DOHH2 (cell line): ENCODE data around the gene SYNDIG1.

Experiments used
- H3F3A ChIP-seq: fragments of 200-600 bp; sonication (generic), shearing (Covaris generic); 2 replicates; pipeline ENCODE4 v1.6.0; 2016; ENCODE audit warnings: antibody characterized with exemption, mild to moderate bottlenecking; ENCODE audit not compliant: control insufficient read depth, insufficient read depth
- H3K27ac ChIP-seq: fragments of 200-600 bp; sonication (generic); 2 replicates; pipeline ENCODE4 v1.5.1; 2014; ENCODE audit warnings: low read depth, mild to moderate bottlenecking, low read length, moderate library complexity
- H3K27me3 ChIP-seq: fragments of 200-600 bp; sonication (generic); 2 replicates; pipeline ENCODE4 v1.6.1; 2014; ENCODE audit warnings: mild to moderate bottlenecking, low read length, mixed read lengths; ENCODE audit not compliant: control insufficient read depth
- H3K36me3 ChIP-seq: fragments of 200-600 bp; sonication (generic); 2 replicates; pipeline ENCODE4 v1.6.1; 2014; ENCODE audit warnings: mild to moderate bottlenecking, low read length, moderate library complexity, mixed read lengths; ENCODE audit not compliant: control insufficient read depth
- H3K4me1 ChIP-seq: fragments of 200-600 bp; sonication (generic); 2 replicates; pipeline ENCODE4 v1.6.1; 2014; ENCODE audit warnings: mild to moderate bottlenecking, low read length, mixed read lengths; ENCODE audit not compliant: control insufficient read depth
- H3K4me2 ChIP-seq: fragments of 200-600 bp; sonication (generic); 2 replicates; pipeline ENCODE4 v1.6.0; 2014; ENCODE audit warnings: mild to moderate bottlenecking, low read length, moderate library complexity
- H3K4me3 ChIP-seq: fragments of 200-600 bp; sonication (generic); 2 replicates; pipeline ENCODE4 v1.5.1; 2014; ENCODE audit warnings: mild to moderate bottlenecking, low read length, mixed read lengths
- H3K79me2 ChIP-seq: fragments of 200-600 bp; sonication (generic); 2 replicates; pipeline ENCODE4 v1.6.1; 2014; ENCODE audit warnings: mild to moderate bottlenecking, low read length, mixed read lengths; ENCODE audit not compliant: control insufficient read depth
- H3K9me2 ChIP-seq: fragments of 200-600 bp; sonication (generic); replicated peaks from 2 replicates; pipeline ENCODE4 v1.6.1; 2014; ENCODE audit warnings: mild to moderate bottlenecking, low read length, mixed read lengths; ENCODE audit not compliant: control insufficient read depth
- H3K9me3 ChIP-seq: fragments of 200-600 bp; sonication (generic); 2 replicates; pipeline ENCODE4 v1.6.1; 2014; ENCODE audit warnings: antibody characterized with exemption, low read length, mixed read lengths; ENCODE audit not compliant: control insufficient read depth, insufficient read depth
- H4K20me1 ChIP-seq: fragments of 200-600 bp; sonication (generic); 2 replicates; pipeline ENCODE4 v1.6.0; 2014; ENCODE audit warnings: low read depth, mild to moderate bottlenecking, antibody characterized with exemption, low read length, moderate library complexity; ENCODE audit not compliant: control insufficient read depth, insufficient read depth
- EZH2phosphoT487 ChIP-seq: fragments of 200-600 bp; sonication (generic); IDR thresholded peaks from 2 replicates; pipeline ENCODE4 v1.6.1; 2017; ENCODE audit warnings: borderline replicate concordance, mild to moderate bottlenecking, antibody characterized with exemption, low read length, moderate library complexity, mixed read lengths
- TF ChIP-seq, protein P1 (sequence below): fragments of 200-600 bp; sonication (generic); IDR thresholded peaks from one replicate; pipeline ENCODE4 v1.5.1; 2014; ENCODE audit warnings: antibody characterized with exemption, mild to moderate bottlenecking, low read depth, low read length; ENCODE audit not compliant: poor library complexity, severe bottlenecking

The SYNDIG1 gene

DNA sequence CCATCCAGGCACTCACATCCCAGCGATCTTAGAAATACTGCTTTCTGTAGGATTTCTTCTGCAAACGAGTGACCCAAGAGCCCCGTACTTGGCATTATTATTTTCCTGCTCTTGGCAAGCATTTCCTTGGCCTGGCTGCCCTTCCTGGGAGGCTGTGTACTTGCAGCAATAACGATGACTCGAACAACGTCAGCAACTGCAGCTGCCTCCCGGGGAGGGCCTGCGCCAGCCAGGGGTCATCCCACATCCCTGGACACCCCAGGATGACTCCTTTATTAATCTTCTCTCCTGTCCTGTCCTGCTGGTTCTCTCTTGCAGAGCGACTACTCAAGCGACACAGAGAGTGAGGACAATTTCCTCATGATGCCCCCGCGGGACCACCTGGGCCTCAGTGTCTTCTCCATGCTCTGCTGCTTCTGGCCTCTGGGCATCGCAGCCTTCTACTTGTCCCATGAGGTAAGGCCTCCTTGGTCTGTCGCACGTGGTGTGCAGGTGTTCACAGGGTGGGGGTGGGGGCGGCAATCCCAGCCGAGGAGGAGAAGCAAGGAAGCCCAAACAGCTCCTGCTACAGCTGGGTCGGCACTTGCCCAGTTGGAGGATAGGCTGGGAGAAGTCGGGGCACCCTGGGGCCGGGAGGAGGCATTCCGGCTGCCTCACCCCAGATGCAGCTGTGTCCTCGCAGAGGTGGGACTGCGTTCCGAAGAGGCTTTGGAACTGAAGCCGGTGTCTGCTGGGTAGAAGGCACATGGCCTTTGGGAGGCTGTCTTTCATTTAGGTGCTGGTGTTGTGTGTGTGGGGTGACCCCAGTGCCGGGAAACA is 115.3 kb downstream of the SYNDIG1 start:
- Histone ChIP-seq H3K4me3 (no peak overlapping the region), H4K20me1 (no peaks in the 10 kb centered on the region), H3K36me3 (no peaks in the 10 kb centered on the region), H3K9me3 (no peaks in the 10 kb centered on the region), H3K9me2 (no peaks in the 10 kb centered on the region), H3K27me3 (no peaks in the 10 kb centered on the region), H3F3A (no peaks in the 10 kb centered on the region), H3K79me2 (no peaks in the 10 kb centered on the region), H3K4me1 (peaks cover 7% of the 10 kb centered on the region; the same call in 1 of the 2 replicates), H3K4me2 (no peak overlapping the region), H3K27ac (no peak overlapping the region)
- TF ChIP-seq, protein P1, sequence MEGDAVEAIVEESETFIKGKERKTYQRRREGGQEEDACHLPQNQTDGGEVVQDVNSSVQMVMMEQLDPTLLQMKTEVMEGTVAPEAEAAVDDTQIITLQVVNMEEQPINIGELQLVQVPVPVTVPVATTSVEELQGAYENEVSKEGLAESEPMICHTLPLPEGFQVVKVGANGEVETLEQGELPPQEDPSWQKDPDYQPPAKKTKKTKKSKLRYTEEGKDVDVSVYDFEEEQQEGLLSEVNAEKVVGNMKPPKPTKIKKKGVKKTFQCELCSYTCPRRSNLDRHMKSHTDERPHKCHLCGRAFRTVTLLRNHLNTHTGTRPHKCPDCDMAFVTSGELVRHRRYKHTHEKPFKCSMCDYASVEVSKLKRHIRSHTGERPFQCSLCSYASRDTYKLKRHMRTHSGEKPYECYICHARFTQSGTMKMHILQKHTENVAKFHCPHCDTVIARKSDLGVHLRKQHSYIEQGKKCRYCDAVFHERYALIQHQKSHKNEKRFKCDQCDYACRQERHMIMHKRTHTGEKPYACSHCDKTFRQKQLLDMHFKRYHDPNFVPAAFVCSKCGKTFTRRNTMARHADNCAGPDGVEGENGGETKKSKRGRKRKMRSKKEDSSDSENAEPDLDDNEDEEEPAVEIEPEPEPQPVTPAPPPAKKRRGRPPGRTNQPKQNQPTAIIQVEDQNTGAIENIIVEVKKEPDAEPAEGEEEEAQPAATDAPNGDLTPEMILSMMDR: no peak
- TF ChIP-seq EZH2phosphoT487: no peak

DNA sequence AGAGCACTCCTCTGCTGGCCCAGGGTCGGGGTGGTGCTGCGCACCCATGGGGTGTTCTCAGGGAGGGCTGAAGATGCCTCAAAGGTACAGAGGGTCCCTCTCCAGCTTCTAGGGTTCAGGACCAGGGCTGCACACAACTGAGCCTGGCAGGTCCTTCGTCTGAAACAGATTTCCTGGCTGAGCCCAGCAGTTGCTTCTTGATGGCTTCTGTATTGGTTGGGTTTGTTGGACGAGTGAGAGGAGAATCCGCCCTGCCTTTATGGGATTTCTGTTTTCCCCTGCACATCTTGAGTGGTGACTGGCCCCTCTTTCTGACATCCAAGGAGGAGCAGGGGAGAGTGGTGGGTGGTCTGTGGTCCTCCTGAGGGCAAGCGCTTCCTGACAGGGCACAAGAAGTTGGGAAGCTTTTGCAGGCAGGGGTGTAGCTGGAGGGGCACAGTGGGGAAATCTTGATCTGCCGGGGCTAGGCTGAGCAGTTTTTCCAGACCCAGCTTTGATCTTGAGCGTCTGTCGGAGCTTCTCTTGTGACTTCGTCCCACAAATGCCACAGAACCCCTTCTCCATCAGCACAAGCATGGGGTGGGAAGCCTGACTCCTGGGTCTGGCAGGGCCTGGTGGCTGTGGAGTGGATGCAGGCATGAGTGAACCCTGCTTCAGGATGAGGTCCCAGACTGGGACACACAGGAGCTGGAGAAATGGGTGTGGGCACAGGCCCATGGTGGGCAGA is 116.5 kb downstream of the SYNDIG1 start:
- no peaks in the 10 kb centered on the region for H3K79me2 ChIP-seq
- no peaks in the 10 kb centered on the region for H3F3A ChIP-seq
- H3K9me2 ChIP-seq: no peaks in the 10 kb centered on the region
- peaks cover 7% of the 10 kb centered on the region; the same call in 1 of the 2 replicates for H3K4me1 ChIP-seq
- no peak overlapping the region for H3K4me3 ChIP-seq
- H4K20me1 ChIP-seq: no peaks in the 10 kb centered on the region
- TF ChIP-seq EZH2phosphoT487: no peak
- TF ChIP-seq, protein P1: no peak
- H3K4me2 ChIP-seq: no peak overlapping the region
- no peaks in the 10 kb centered on the region for H3K27me3 ChIP-seq
- H3K27ac ChIP-seq: no peak overlapping the region
- H3K36me3 ChIP-seq: no peaks in the 10 kb centered on the region
- no peaks in the 10 kb centered on the region for H3K9me3 ChIP-seq

DNA sequence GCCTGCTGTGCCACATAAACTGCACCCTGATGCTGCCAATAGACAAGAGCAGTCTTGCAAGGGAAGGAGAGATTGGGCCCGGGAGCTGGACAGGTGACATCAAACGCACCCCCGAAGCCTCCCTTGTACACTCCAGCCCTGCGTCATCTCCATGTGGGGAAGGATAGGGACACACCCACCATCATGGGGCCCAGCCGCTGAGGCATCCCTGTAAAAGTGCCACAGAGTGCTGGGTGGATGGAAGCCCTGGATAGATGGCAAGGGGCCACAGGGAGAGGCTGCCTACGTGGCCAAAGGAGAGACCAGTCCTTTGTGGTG is 117.1 kb downstream of the SYNDIG1 start:
- H3K4me3 ChIP-seq: no peak overlapping the region
- H3K4me2 ChIP-seq: no peak overlapping the region
- H3K9me2 ChIP-seq: no peaks in the 10 kb centered on the region
- no peaks in the 10 kb centered on the region for H3K79me2 ChIP-seq
- no peaks in the 10 kb centered on the region for H3K36me3 ChIP-seq
- H3K27ac ChIP-seq: no peak overlapping the region
- no peaks in the 10 kb centered on the region for H4K20me1 ChIP-seq
- no peaks in the 10 kb centered on the region for H3K9me3 ChIP-seq
- no peaks in the 10 kb centered on the region for H3K27me3 ChIP-seq
- TF ChIP-seq, protein P1: no peak
- no peak for TF ChIP-seq EZH2phosphoT487
- H3K4me1 ChIP-seq: peaks cover 7% of the 10 kb centered on the region; the same call in 1 of the 2 replicates
- no peaks in the 10 kb centered on the region for H3F3A ChIP-seq
